Small intestine (tissue), 7 donors: ENCODE data around the gene LRRC66. TPM values are rescaled to one million over a fixed set of nuclear protein-coding genes. Genes with fewer than 3 reads are reported as not detected.

Experiments
- DNase-seq, 2 donors: peaks; one replicate each; pipeline versions ENCODE4 v3.0.0 to v3.0.0-alpha.2; 2013
- FAIRE-seq: peaks from 2 replicates; lab custom pipeline; 2012; peaks lifted over from hg19 to GRCh38; lab: Jason Lieb, UNC
- H3K27ac ChIP-seq, 3 donors: one replicate each; pipeline ENCODE4 v1.5.1; 2013; ENCODE audit warnings: low read length in 2 of 3, mild to moderate bottlenecking in 2 of 3, control low read depth in 1 of 3, inconsistent platforms in 1 of 3, low read depth in 1 of 3, moderate library complexity in 1 of 3
- H3K27me3 ChIP-seq, 3 donors: one replicate each; pipeline ENCODE4 v1.6.1; 2013; ENCODE audit warnings: low read length in 3 of 3, inconsistent platforms in 1 of 3; ENCODE audit not compliant: control insufficient read depth in 3 of 3, insufficient read depth in 3 of 3
- H3K36me3 ChIP-seq, 3 donors: one replicate each; pipeline ENCODE4 v1.6.1; 2013; ENCODE audit warnings: low read length in 3 of 3, inconsistent platforms in 1 of 3, low read depth in 1 of 3, mild to moderate bottlenecking in 1 of 3, moderate library complexity in 1 of 3; ENCODE audit not compliant: control insufficient read depth in 3 of 3, insufficient read depth in 2 of 3
- H3K4me1 ChIP-seq, 3 donors: one replicate each; pipeline ENCODE4 v1.6.1; 2013; ENCODE audit warnings: low read length in 2 of 3, inconsistent platforms in 1 of 3, low read depth in 1 of 3, mild to moderate bottlenecking in 1 of 3, moderate library complexity in 1 of 3; ENCODE audit not compliant: control insufficient read depth in 3 of 3, insufficient read depth in 2 of 3
- H3K4me3 ChIP-seq, 3 donors: one replicate each; pipeline ENCODE4 v1.5.1; 2013; ENCODE audit warnings: low read length in 3 of 3, control low read depth in 1 of 3, inconsistent platforms in 1 of 3, low read depth in 1 of 3, mild to moderate bottlenecking in 1 of 3, moderate library complexity in 1 of 3
- H3K9me3 ChIP-seq, 2 donors: one replicate each; pipeline ENCODE4 v1.6.1; 2013; ENCODE audit warnings: low read depth in 1 of 2, low read length in 1 of 2; ENCODE audit not compliant: control insufficient read depth in 2 of 2, insufficient read depth in 1 of 2
- WGBS, 3 donors: extraction: QIAGEN DNeasy Blood & Tissue Kit; methylation state at CpG; one replicate each; pipeline ENCODE4 v1.1.7; 2013; 5-methylcytosine and 5-hydroxymethylcytosine counted together
- polyA plus RNA-seq, 4 donors: library from polyadenylated mRNA; stranded (reverse) in 3 of 4; unstranded in 1 of 4; fragments of 200-250 nt in 3 of 4; fragments of 120-200 nt in 1 of 4; gene quantifications; one replicate each; pipeline versions ENCODE4 v1.2.1 to v1.2.3, GENCODE V29; 2013
- donor health status: healthy with polysubstance abuse.
- donor health status: control.
- donor health status: control.
- donor health status: Bipolar disorder and iron deficiency.
- donor health status: healthy.

Gene LRRC66
- polyA plus RNA-seq, 4 donors, result 10.8 to 16.8 (median 12.9) TPM

DNA sequence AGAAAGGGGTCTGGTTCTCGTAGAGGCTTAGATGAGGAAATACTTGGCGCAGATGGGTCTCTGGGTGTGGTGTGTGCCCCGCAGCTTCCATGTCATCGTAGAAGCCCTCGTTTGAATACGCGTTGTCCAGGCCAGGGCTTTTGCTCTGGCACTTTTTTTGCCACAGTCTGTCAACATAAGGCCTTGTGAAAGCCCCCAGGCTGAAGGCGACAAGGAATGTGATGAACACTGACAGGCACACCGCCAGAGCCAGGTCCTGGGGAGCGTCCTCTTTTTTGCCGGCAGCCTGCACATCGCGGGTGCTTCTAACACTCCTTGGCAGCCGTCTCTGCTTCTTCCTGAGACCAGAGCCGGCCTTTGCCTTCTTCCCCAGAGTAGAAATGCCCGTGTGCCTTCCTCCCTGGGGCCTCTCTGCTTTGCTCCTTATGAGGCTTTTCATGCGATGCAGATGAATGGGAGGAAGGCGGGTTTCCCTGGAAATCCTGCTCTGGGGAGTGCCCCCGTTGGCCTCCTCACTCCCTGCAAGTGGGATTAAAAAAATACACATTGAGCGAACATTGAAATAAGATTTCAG lies 24.4 kb downstream of the LRRC66 start:
- Histone ChIP-seq H3K4me1 (no peaks in the 10 kb centered on the region), H3K36me3 (peaks cover 0 to 28% (median 21%) of the 10 kb centered on the region in 3 donors), H3K27ac (no peak overlapping the region), H3K4me3 (no peak overlapping the region), H3K9me3 (peaks cover 4 to 32% of the 10 kb centered on the region in 2 donors), H3K27me3 (peaks cover 0 to 2% (median 0%) of the 10 kb centered on the region in 3 donors)
- DNase-seq (no peak), FAIRE-seq (no peak)
- 68 to 88% (median 81%) methylated on average over 20 of the region's 20 CpGs for WGBS, 3 donors

DNA sequence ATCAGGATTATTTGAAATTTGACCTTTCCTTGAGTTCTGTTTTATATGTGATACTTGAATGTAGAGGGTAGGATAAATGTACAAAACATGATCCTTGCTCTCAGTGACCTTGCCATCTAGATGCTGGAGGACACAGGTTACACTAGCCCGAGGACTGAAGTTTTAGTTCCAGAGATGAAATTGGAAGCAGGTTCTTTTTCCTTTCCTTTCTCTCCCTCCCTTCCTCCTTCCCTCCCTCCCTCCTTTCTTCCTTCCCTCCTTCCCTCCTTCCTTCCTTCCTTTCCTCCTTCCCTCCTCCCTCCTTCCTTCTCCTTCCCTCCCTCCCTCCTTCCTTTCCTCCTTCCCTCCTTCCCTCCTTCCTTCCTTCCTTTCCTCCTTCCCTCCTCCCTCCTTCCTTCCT lies 54.3 kb downstream of the LRRC66 start:
- no peak overlapping the region for H3K27ac ChIP-seq
- no peaks in the 10 kb centered on the region for H3K4me1 ChIP-seq
- FAIRE-seq, result no peak
- 82 to 90% (median 83%) methylated on average over 1 of the region's 1 CpG for WGBS, 3 donors
- no peaks in the 10 kb centered on the region for H3K27me3 ChIP-seq
- H3K4me3 ChIP-seq, result no peak overlapping the region
- no peaks in the 10 kb centered on the region for H3K36me3 ChIP-seq
- H3K9me3 ChIP-seq, result no peaks in the 10 kb centered on the region
- DNase-seq, result no peak

DNA sequence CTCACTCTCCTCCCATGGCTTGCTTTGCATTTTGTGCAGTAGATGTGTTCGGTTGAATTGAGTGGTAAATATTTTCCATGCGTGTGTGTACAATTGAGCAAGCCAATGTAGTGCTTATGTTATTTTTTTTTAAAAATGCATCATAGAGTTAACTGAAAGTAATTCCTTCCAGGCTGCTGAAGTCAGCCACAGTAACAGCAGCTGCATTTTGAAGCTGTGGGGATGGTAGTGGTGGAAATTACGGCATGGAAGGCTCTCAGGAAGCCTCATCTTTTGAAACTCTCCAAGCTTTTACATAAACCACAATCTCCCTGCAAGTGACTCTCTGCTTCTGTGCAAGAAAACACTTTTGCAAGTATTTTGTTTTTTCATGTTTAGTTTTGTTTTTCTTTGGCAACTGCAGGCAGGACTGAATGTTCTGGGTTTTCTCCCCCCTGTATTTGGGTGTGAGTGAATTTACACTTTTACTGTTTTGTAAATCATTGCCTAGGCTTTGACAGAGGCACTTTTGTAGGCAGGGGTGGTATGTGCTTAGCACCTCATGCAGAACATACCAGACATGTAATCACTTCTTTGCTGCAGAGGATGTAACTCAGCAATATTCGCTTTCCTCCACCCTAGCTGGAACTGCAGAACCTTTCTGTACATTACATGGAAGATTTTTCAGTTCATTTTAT lies 56.2 kb downstream of the LRRC66 start:
- DNase-seq (no peak), FAIRE-seq (no peak)
- WGBS, 3 donors, result 68 to 85% (median 82%) methylated on average over 4 of the region's 4 CpGs
- Histone ChIP-seq H3K4me3 (no peak overlapping the region), H3K36me3 (no peaks in the 10 kb centered on the region), H3K4me1 (no peaks in the 10 kb centered on the region), H3K27me3 (no peaks in the 10 kb centered on the region), H3K9me3 (no peaks in the 10 kb centered on the region), H3K27ac (no peak overlapping the region)

DNA sequence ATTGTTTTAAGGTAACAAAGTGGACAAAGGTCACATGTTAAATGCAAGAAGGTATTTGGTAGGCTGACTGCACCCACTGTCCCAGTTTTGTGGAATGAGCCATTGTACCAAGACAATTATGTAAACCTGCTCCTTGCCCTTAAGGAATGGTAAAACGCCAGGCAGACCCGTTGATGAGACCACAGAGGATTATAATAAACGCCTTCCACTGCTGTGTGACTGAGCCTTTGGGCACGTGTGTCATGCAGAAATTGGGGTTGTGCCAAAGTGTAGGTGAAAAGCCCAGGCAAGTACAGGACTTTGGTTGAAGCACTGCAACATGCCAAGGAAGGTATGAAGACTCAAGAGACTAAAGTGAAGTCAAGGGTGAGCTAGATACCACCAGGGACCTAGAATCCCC lies 59.7 kb downstream of the LRRC66 start:
- no peaks in the 10 kb centered on the region for H3K27me3 ChIP-seq
- H3K27ac ChIP-seq, result no peak overlapping the region
- no peaks in the 10 kb centered on the region for H3K36me3 ChIP-seq
- DNase-seq (peak in 1 of 2 donors; percentile 8), FAIRE-seq (no peak)
- H3K4me1 ChIP-seq, result peaks cover 0 to 2% (median 0%) of the 10 kb centered on the region in 3 donors
- no peak overlapping the region for H3K4me3 ChIP-seq
- 9 to 50% (median 32%) methylated on average over 4 of the region's 4 CpGs for WGBS, 3 donors
- H3K9me3 ChIP-seq, result peaks cover 0 to 3% of the 10 kb centered on the region in 2 donors

DNA sequence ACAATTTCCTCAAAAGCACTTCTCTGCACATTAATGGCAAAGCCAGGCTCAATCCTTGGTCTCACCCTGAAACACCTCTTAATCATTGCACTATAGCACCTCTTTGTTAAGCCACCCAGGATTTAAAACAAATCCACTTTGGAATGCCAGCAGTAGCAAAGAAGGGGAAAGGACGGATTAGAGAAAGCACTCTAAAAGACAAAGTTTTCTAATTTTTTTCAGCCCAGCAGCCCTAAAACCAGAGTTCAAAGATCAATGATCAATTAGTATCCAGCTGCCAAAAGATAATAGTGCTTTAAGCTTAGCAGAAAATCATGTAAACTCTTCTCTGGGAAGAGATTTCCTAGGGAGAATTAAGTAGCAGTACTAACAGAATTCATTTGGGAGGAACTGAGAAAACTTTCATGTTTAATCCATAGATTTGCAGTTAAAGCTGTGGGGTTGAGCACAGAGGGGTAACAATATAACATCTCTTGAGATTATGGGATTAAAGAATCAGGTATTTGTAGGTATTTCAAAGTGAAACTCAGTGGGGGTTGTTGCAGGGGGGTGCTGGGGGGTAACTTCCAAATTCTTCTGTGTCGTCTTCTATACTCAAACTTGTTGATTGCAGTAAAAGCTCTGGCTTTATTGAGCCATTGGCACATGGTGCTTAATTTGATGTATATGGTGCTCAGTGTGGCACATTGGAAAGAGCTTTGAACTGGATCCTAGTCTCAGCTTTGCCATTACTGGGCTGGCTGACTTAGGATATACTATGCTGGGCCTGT lies 61.8 kb downstream of the LRRC66 start:
- peaks cover 0 to 2% (median 0%) of the 10 kb centered on the region in 3 donors for H3K4me1 ChIP-seq
- no peak for FAIRE-seq
- peaks cover 0 to 7% of the 10 kb centered on the region in 2 donors for H3K9me3 ChIP-seq

More for the DNA sequence above, 61.8 kb downstream of the LRRC66 start:
- DNase-seq, result no peak
- no peak overlapping the region for H3K4me3 ChIP-seq
- H3K27me3 ChIP-seq, result no peaks in the 10 kb centered on the region
- H3K27ac ChIP-seq, result no peak overlapping the region
- H3K36me3 ChIP-seq, result no peaks in the 10 kb centered on the region
- 48 to 63% (median 58%) methylated on average over 2 of the region's 2 CpGs for WGBS, 3 donors

Other genes starting within 250 kb of the LRRC66 start
- gene DCUN1D4, start 177.2 kb downstream of the LRRC66 start, polyA plus RNA-seq, result 10 to 100 TPM in 2 of 4 donors, 1 to 10 TPM in 2; 5.7 to 42.0 (median 10.0) TPM
- gene SGCB, start 17.9 kb upstream of the LRRC66 start, polyA plus RNA-seq, result 10 to 100 TPM in 2 of 4 donors, 1 to 10 TPM in 2; 3.8 to 26.9 (median 10.4) TPM
- 1 to 10 TPM in 3 of 4 donors, under 1 TPM in 1; 0.81 to 3.2 (median 1.2) TPM for gene SPATA18, start 30.9 kb upstream of the LRRC66 start, polyA plus RNA-seq